IPS-NIHi7 (cell line): ENCODE data around the gene PCLO.

Source experiments
- DNase-seq: peaks from one replicate; pipeline ENCODE4 v3.0.0; 2012; ENCODE audit warnings: mixed read lengths; ENCODE audit errors: extremely low spot score

The PCLO gene

GRCh38 chr7:83162402-83163256, at the start of gene PCLO:
TSS of gene PCLO (minus strand) at chr7:83162884. CDS start at chr7:83162592, 292 bp downstream.
- DNase-seq = peak; percentile 93

- no peak for DNase-seq
Measured at GRCh38 chr7:83211685-83212084, 49.0 kb upstream of the PCLO start.

- DNase-seq = no peak
Measured at GRCh38 chr7:83210479-83210878, 47.8 kb upstream of the PCLO start.

- no peak for DNase-seq
Measured at GRCh38 chr7:83204715-83205114, 42.0 kb upstream of the PCLO start.

- DNase-seq = peak; percentile 13
Measured at GRCh38 chr7:83201355-83201754, 38.7 kb upstream of the PCLO start.

GRCh38 chr7:83190659-83191389, 28.1 kb upstream of the PCLO start:
- DNase-seq = no peak

GRCh38 chr7:83178796-83179195, 16.1 kb upstream of the PCLO start:
- DNase-seq = no peak

- no peak for DNase-seq
Measured at GRCh38 chr7:83178066-83178465, 15.4 kb upstream of the PCLO start.

GRCh38 chr7:83173664-83174063, 11.0 kb upstream of the PCLO start:
- DNase-seq = no peak

GRCh38 chr7:83166781-83167180, 4.1 kb upstream of the PCLO start:
- no peak for DNase-seq

- no peak for DNase-seq
Measured at GRCh38 chr7:83161899-83162401, 734 bp downstream of the PCLO start.

- DNase-seq = no peak
Measured at GRCh38 chr7:83161186-83161585, 1.5 kb downstream of the PCLO start.

- no peak for DNase-seq
Measured at GRCh38 chr7:83159731-83160130, 3.0 kb downstream of the PCLO start.

GRCh38 chr7:83156006-83156405, 6.7 kb downstream of the PCLO start:
- DNase-seq = no peak

GRCh38 chr7:83155407-83155806, 7.3 kb downstream of the PCLO start:
- DNase-seq = no peak

GRCh38 chr7:83153419-83153818, 9.3 kb downstream of the PCLO start:
- no peak for DNase-seq

- no peak for DNase-seq
Measured at GRCh38 chr7:83150310-83150709, 12.4 kb downstream of the PCLO start.

GRCh38 chr7:83149466-83149865, 13.2 kb downstream of the PCLO start:
- DNase-seq = no peak

- DNase-seq = no peak
Measured at GRCh38 chr7:83148776-83149175, 13.9 kb downstream of the PCLO start.

- DNase-seq = no peak
Measured at GRCh38 chr7:83143107-83143506, 19.6 kb downstream of the PCLO start.

GRCh38 chr7:83142365-83142764, 20.3 kb downstream of the PCLO start:
- DNase-seq = no peak

- DNase-seq = no peak
Measured at GRCh38 chr7:83141927-83142326, 20.8 kb downstream of the PCLO start.
